GM19463 (cell line): ENCODE data around the gene EZR.
"Not testable (repeated sequence)": the region's sequence is repeated elsewhere in the genome, so short reads cannot be mapped to it uniquely, and the experiment has no call there.

Experiments used
- ATAC-seq: cut with Tn5 transposase; IDR thresholded peaks from one replicate; pipeline ENCODE4 v1.9.1; 2021; ENCODE audit warnings: mild to moderate bottlenecking, moderate library complexity; ENCODE audit not compliant: unreplicated experiment

The EZR gene

DNA sequence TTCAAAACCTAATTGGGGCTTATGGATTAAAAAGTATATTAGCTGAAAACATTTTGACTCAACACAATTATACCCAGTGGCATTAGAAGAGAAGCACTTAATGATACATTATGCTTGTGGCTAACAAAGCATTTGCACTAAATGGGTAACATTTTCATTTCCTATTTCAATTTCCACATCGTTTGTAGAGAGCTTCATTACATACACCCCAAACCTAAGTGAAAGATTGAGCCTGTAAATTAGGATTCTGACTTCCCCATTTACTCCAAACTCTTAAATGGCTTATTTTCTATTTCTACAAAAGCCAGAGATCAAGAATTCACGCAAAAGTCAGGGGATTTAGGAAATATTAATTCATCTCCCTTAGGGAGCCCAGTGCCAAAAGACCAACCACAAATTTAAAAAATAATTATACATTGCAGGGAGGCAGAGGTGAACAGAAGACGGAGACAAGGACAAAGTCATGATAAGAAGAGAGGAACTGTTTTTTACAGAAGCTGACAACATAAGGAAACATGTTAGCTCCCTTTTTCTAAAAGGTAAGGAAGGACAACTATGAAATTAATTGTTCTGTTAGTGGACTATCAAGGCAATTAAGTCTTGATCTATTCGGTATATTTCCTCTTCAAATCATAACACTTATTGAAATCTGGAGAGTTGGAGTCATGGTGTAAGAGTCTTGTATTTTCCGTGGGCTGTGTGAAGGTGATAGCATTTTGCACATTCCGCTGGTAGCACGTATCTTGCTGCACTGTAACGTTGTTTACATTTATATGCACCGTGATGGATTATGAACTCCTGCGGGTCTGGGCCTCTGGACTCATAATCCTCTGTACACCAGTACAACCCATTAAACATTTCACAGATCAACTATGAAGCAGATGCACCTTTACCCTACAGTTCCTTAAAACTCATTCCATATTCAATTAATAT is 24.8 kb upstream of the EZR start:
- ATAC-seq: no peak

DNA sequence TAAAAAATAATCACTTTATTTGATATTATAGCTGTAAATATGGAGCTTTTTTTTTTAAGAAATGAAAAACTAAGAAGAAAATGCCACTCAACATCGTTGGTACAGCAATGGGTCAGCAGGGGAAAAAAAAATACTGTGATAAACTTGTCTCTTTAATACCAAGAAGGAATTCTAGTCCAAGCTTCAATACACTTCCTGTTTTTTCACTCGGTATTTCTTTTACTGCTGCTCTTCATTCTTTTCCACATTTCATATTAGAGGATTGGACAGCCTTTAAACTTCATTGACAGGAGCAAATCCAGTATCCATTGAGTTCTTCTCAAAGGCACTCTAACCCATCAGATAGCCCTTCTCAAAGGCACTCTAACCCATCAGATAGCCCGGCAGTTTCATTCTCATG is 22.2 kb upstream of the EZR start:
- no peak for ATAC-seq

DNA sequence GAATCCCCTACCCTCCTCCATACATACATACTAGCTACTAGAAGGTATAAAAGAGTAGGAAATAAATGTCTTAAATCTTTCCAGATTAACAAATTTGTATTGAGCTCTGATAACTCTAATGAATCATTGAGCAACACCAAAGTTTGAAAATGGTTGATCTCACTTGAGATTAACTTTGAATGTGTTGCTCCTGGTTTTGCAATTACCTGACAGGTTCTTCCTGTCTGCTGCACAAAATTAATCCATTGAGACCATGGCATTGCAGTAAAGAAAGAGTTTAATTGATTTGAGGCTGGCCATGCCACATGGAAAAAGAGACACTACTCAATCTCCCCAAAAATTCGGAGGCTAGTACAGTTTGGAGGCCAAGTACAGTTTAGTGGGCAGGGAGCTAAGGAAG is 21.3 kb upstream of the EZR start:
- no peak for ATAC-seq

DNA sequence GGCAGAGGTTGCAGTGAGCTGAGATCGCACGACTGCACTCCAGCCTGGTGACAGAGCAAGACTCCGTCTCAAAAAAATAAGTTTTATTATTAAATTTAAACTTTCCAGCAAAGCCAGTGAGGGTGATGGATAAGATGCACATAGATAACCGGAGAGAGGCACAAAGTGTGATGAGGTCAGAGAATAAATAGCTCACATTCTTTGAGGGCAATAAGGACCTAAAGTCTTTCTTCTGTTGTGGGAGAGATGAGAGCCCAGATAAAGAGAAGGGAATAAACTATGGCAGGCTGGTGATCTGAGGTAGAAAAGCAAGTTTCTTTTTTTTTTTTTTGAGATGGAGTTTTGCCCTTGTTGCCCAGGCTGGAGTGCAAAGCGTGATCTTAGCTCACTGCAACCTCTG is 20.6 kb upstream of the EZR start:
- ATAC-seq: no peak

DNA sequence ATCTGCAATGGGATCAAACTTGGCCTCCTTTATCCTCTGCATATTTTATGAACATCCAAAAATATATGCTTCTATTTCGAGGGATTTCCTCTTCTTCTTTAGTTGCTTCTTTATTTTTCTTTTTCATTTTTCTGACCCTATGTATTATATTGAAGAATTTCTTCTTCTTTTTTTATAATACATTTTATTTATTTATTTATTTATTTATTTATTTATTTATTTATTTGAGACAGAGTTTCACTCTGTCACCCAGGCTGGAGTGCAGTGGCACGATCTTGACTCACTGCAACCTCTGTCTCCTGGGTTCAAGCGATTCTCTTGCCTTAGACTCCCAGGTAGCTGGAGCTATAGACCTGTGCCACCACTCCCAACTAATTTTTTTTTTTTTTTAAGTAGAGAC is 19.6 kb upstream of the EZR start:
- ATAC-seq: not testable (repeated sequence)

DNA sequence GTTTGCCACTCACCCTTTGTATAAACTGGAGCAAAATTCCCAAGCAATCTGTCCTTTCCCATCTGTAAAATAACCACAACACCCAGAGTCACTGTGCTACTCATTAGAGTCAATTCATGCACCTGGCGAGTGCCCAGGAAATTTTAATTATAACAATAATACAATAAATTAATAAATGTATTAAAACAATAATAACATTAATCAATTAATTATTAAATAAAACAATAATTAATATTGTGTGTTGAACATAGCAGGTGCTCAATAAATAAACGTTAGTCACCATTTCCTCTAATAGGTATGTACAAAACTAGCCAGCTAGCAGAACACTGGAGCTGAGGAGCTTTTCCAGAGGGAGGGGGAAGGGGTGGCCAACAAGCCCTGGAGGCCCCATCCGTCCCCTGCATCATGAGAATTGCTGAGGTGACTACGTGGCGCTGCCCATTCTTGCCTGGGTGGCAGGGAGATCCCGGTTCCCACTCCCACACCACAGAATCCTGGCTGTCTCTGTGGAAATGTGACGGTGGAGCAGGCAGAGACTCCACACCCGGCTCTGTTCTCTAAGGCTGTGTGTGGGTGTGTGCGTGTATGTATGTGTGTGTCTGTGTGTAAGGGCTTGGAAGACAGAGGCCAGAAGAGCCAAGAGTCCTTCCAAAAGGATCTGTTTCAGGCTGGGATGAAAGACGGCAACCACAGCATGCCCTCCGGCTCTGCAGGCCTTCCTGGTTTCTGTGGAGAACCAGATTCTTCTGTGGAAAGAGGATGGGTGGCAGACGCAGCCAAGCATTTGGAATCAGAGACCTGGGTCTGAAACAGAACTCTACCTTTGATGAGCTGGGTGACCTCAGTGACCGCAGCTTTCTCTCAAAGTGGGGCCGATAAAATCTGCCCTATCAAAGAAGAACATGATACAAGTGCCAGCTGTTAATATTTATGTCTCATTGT is 18.8 kb upstream of the EZR start:
- ATAC-seq: no peak

DNA sequence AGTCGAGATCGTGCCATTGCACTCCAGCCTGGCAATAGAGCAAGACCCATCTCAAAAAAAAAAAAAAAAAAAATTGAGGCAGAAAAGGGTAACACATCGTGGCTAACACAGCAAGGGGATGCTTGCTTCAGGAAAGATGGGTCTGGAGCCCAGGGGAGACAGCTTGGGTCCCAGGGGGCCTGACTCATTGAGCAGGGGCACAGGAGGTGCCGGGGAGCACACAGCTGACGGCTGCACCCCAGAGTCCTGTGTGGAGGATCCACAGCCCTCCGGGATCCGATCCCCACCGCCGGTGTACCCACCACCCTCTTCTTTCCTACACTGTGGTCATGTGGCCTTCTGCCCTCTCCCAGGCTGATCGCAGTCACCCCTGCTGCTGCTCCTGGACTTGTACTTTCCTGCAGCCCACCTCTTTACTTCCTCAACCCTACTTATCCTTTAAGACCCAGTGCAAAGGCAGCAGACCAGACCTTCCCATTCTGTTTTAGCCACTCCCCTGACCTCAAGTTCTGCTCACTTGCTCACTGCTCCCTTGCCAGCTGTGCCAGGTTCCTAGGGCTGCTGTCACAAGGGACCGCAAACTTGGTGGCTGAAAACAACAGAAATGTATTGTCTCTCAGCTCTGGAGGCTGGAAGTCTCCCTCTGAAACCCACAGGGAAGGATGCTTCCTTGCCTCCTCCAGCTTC is 17.6 kb upstream of the EZR start:
- ATAC-seq: no peak

DNA sequence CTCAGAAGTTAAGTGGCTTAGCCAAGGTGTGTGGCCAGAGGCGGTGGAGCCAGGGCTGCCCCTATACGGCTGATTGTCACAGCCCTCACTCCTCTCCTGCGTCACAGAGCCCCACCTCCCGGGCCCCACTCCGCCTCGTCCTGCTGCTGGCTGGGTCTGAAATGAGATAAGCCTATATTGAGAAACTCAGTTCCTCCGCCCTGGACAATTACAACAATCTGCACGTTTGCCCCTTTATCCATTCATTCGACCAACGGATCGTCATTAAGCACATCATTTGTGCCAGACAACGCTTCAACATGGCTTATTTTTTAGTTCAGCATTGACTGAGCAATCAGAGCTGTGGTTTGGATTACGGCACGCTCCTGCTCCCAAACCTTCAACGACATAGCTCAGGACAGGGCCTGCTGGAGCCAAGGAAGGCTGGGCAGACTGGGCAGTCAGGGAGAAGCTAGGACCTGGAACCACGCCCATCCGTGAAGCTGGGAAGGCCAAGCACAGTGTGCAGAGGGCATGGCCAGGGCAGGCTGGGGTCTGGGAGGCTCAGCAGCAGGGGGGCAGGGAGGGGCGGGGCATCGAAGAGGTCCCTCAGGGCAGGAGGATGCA is 16.6 kb upstream of the EZR start:
- no peak for ATAC-seq

DNA sequence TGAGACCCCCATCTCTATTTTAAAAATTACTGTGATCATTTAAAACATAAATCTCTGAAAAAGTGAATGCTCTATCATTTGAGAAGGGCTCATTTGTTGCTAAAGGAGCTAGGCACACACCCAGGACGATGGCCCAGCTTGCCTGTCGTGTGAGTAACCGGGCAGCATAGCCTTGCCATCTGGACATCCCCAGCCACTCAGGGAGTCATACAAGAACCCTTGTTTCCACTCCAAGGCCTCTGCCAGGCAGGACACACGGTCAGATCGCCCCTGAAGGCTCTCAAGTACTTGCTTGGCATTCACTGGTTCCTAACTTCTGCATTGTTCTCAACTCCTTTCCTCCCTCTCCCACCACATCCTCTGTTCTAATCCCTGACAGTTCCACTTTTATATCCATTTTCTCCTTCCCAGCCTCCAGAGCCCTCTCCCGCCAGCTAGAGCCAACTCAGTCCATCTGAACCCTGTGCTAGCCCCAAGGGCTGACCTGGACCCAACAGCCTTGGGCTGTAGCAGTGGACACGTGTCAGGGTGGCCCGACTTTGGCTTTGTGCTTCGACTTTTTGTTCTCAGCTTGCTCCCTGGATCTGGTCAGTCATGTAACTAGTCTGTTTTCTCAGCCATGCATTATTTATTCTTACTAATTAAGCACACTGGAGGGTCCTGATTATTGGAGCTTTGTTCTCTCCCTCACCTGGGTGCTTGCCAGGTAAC is 15.7 kb upstream of the EZR start:
- no peak for ATAC-seq

DNA sequence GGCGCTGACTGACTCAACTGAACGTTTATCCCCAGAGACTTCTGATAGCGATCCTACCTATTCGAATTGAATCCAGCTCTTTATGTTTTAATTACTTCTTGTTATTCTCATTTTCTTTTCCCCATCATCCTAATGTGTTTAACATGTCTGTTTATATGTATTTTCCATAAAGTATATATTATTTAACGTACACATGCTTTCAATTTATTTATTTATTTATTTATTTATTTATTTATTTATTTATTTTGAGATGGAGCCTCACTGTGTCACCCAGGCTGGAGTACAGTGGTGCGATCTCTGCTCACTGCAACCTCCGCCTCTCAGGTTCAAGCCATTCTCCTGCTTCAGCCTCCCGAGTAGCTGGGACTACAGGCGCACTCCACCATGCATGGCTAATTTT is 13.6 kb upstream of the EZR start:
- ATAC-seq: not testable (repeated sequence)

DNA sequence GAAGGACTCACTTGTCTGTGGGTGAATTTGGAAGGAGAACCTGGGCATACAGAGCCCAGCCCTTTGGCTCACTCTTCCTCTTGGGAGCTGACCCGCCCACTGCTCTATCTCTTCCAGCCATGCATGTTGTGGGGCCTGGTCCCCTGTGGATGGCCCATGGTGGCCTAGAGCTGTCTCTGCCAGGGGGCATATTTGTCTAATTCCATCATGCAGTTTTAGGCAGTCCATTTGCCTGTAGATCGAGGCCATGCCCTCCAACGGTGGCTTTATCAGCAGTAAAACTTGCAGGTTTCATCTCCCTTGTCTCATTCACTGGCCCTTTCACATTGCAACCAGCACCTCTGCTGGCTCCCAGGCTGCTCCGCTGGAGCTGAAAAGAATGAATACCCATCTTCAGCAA is 12.9 kb upstream of the EZR start:
- no peak for ATAC-seq

DNA sequence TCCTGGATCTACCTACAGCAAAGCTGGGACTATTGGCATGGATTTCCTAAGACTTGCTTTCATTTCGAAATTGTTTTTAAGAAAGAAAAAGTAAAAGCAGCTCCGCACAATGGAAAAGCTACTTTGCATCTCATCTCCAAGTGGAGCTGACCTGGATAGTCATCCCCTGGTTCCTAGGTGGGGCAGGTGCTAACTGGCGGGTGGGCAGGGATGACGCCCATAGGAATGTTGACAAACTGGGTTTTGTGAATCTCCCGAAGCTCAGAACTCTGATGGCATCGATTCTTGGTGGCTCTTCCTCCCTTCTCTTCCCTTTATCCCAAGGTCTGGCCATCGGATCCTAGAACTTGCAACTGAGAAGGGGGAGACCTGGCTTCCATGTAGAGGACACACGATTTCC is 12.4 kb upstream of the EZR start:
- ATAC-seq: no peak

DNA sequence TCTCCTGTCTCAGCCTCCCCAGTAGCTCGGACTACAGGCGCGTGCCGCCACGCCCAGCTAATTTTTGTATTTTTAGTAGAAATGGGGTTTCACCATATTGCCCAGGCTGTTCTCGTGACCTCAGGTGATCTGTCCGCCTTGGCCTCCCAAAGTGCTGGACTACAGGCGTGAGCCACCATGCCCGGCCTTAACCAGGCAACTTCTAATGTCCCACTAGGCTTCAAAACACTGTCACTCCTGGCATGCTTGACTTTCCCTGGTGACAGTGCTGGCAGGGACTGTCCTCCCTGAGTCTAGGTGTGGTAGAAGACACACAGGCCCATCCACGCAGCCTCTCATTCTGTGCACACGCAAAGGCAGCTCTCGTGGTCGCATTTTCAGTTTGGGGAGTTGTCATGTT is 11.6 kb upstream of the EZR start:
- no peak for ATAC-seq

DNA sequence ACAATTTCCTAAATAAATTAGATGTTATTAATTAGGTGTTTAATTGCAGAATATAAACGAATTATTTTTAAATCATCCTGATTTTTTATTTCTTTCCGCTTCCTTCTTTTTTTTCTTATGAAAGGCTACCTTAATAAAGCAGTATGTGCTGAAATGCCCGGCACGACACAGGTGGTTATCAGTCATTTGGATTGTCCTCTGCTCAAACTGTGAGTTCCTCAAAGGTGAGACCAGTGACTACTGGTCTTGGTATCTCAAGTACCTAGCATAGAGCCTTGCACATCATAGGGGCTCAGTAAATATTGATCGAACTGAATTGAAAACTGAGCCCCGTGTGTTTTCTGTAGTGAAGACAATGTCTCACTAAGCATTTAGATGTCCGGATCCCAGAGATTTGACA is 9.6 kb upstream of the EZR start:
- ATAC-seq: no peak

DNA sequence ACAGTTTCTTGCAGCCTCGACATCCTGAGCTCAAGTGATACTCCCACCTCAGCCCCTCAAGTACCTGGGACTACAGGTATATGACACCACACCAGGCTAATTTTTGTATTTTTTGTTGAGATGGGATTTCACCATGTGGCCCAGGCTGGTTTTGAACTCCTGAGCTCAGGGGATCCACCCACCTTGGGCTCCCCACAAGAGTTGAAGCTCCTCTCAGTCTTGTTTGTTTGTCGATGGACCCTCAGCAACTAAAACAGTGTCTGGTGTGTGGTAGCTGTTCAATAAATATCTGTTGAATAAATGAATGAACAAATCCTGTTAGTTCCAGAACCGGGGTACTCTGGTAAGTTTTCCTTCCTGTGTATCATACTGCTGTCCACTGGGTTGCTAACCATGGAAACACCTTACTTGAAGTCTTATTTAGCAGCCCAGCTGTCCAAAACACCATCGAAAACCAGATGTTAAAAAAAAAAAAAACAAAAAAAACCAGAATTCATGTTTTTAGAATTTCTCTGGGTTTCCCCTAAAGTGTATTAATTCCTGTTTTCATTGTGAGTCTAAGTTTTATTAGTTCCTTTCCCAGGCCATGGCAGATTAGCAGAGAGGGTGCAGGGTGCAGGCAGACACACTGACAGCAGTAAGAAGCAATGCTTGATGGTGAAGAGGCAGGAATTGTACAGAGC is 7.8 kb upstream of the EZR start:
- ATAC-seq: peak; percentile 74

DNA sequence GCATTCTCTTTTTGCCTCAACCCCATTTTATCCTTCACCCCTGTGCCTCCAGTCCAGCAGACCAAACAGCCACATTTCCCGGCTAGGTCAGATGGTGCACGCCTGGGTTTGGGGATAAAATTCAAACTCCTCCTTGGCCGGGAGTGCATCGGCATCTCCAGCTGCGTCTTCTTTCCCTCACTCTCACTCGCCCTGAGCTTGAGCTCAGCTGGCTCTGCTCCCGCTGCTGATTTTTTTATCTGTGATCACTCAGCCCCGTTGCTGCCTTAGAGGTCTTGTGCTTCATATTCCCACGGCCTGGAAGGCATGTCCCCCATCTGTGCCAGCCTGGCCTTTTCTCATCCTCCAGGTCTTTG is 6.8 kb upstream of the EZR start:
- ATAC-seq: no peak

DNA sequence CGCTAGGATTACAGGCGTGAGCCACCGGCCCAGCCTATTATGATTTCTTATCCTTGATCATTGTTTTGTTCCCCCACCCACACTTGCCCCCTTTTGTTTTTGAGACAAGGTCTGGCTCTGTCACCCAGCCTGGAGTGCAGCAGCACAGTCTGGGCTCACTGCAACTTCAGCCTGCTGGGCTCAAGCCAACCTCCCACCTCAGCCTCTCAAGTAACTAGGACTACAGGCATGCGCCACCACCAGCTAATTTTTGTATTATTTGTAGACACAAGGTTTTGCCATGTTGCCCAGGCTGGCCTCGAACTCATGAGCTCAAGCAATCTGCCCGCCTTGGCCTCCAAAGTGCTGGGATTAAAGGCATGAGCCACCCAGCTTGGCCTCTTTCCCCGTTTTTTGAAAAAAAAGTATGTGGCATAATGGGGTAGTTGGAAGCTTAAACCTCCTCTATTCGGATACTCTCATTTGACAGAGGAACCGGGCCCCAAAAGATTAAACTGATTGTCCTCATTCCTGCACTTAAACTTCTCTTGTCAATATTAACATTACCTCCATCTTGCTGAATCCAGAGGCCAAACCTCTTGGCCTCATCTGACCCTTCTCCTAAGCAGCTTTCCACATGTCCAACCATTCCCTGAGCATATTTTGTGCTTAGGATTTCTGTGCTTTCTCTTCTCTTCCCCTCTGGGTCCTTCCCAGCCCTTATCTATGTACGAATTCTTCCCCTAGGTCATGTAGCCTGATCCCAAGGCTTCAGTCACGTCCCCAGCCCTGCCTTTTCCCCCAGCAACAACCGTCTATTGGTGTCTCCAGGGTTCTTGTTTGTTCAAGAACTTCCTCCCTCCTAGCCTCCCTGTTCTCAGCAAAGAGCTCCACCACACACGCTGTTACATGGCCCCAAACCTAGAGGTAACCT is 6.1 kb upstream of the EZR start:
- no peak for ATAC-seq

DNA sequence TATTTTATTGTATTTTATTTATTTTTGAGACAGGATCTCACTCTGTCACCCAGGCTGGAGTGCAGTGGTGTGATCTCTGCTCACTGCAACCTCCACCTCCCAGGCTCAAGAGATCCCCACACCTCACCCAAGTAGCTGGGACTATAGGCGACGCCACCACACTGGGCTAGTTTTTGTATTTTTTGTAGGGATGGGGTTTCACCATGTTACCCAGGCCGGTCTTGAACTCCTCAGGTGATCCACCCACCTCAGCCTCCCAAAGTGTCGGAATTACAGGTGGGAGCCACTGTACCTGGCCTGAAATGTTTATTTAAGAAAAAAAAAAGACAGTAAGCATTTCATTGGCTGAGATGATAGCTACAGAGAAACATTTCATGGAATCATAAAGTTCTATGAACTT is 4.4 kb upstream of the EZR start:
- ATAC-seq: not testable (repeated sequence)
